DMS53 treated with DMSO at 0.1 percent for 48 hours (cell line): ENCODE measurements around the gene SND1.

Source experiments
- DNase-seq: peaks from one replicate; lab custom pipeline; 2025; ENCODE audit not compliant: unreplicated experiment; lab: John Stamatoyannopoulos, UW

SND1 gene

DNA sequence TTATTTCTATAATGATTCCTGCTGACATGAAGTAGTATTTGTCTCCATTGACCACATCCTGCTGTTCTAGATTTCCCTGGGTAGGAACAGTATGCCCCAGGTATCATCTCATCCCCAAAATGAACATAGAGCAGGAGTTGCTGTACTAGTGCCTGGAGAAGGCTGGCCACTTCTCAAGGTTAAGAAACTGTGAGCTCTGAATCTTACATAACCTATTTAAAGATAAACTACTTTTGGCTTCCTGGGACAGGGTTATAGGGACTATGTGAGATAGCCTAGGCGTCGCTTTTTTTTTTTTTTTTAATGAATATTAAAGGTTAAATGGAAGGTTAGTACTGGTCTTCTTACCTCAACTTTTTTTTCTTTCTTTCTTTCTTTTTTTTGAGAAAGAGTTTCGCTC lies 276.2 kb downstream of the SND1 start:
- DNase-seq, result no peak

DNA sequence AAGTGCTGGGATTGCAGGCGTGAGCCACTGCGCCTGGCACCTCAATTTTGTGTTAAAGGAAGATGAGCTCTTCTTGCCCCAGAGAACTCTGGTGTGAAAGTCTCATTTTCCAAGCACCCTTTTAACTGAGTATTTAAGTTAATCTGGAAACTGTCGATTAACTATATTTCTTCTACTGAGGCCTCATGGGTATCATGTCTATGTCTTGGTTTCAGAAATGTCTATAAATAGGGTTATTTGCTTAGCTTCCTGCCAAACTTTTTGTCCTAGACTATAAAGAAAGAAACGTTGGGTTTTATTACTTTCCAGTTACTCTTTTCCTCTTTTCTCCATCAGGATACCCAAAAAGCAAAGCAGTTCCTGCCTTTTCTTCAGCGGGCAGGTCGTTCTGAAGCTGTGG lies 276.9 kb downstream of the SND1 start:
- DNase-seq, result no peak

DNA sequence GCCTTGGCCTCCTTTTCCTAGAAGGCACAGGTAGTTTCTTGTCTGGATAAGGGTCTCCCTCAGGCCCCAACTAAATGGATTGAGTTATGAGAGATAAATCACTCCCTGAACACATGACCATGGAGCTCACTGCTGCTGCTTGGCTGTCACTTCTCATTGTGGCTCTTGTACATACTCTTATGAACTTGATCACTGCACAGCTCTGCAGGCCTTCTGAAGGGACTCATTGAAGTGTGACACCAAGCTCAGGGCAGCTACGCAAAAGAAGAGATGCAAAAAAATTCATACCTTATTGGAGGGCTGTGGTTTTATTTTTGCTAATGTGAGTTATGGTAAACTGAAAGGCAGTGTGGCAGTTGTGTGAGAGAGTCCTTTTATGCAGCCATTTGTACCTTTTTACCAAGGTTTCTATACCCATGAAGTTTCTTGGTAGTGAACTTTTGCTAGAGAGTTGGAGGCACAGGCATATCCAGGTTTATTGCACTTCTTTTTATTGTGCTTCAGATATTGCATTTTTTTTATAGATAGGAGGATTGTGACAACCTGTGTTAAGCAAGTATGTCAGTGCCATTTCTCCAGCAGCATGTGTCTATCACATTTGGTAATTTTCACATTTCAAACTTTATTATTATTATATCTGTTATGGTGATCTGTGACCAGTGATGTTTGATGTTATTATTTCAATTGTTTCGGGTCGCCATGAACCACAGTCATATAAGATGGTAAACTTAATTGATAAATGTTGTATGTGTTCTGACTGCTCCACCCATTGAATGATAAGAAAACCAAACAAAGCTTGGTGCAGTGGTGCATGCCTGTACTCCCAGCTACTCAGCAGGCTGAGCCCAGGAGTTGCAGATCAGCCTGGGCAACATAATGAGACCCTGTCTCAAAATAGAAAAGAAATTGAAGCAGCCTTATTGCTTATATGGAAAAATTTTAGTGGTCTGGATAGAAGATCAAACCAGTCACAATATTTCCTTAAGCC lies 278.6 kb downstream of the SND1 start:
- DNase-seq, result no peak

DNA sequence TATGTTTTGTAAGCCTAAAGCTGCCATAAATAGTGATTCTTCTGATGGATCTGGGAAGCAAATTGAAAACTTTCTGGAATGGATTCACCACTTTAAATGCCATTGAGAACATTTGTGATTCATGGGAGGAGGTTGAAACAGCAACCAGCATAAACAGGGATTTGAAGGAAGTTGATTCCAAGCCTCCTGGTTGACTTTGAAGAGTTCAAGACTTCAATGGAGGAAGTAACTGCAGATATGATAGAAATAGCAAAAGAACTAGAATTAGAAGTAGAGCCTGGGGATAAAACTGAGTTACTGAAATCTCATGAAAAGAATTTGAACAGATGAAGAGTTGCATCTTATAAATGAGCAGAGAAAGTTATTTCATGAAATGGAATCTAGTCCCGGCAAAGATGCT lies 280.1 kb downstream of the SND1 start:
- no peak for DNase-seq

DNA sequence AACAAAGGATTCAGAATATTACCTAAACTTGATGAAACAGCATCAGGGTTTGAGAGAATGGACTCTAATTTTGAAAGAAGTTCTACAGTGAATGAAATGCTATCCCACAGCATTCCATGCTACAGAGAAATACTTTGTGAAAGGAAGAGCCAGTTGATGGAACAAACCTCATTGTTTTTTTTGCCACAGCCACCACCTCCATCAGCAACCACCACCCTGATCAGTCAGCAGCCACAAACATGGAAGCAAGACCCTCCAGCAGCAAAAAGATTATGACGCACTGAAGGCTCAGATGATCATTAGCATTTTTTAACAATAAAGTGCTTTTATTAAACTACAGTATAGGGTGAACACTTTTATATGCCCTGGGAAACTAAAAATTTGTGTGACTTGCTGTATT lies 280.5 kb downstream of the SND1 start:
- DNase-seq, result no peak

DNA sequence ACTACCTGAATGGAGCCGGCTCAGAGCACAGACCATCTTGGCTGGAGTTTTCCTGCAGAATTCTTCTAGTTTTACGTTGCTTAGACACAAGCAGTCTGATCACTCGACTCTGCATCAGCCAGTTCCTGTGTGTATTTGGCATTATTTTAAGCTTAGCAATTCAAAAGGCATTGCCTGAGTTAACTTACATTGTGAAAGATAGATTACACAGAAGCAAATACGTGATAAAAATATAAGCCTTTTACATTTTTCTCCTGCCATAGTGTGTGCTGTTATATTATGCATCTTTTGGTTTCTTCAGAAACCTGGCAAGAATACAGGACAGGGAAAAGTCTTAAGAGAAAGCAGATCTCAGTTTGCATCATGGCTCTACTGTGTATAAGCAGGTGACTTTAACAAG lies 281.2 kb downstream of the SND1 start:
- DNase-seq, result no peak

DNA sequence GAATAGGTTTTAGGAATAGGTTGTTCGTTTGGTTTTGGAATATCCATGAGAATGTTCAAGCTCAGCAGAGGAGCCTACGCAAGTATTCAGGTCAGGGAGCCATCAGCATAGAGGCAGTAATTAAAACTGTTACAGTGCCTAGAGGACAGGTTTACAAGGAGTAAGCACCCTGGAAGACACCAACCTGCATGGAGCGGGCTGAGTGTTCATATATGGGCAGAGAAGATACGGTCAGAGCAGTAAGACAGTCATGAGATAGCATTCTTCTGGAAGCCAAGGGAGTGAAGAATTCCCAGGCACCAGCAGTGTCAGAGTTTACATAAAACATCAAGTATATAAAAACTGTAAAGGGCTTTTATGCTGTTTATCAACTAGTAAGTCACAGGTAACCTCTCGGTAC lies 282.7 kb downstream of the SND1 start:
- DNase-seq, result no peak

DNA sequence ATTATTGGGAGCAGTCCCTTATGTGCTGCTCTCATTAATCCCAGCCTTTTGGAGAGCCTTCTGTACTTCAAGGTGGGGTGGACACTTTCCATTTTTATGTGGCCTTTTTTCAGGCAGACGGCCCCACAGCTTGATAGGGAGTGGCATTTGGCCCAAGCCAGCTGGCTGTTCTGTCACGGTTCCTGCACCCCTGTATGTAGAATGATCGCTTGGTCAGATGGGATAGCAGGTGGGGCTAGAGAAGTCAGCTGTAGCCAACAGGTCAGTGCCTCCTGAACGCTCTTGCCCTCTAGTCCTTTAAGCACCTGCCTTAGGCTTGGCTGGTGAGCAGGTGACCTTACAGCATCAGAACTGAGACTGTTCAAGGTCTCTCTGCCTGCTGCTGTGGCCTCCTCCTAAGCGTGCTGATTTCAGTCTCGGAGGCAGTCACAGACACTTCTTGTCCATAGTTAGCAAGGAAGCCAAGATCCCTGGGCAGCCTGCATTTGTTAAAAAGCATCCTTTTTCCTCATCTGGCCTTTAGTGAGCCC lies 283.9 kb downstream of the SND1 start:
- DNase-seq, result no peak

DNA sequence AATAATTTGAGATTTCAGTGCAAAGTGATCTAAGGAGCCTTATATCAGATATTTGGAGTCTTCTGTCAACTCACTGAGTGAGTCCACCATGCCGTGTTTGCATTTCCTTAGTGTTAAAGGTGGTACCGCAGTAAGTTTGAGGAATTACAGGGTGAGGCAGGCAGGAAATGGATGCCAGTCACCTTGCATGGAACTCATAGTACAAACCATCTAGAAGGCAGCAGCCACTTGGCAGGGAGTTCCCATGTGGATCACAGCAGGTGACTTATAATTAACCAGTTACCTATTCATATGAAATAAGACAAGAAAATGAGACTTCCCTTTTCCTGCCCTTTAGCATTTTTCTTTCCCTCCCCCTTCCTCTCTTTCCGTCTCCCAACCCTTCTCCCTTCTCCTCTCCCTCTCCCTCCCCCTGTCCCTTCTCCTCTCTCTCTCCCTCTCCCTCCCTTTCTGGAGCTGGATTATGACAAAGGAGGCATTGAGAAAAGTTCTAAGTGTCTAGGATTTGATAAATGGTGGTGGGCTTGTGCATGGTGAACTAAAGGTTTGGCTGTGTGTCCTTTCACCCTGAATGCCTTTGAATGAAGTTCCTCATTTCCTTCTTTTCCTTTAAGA lies 285.2 kb downstream of the SND1 start:
- no peak for DNase-seq

DNA sequence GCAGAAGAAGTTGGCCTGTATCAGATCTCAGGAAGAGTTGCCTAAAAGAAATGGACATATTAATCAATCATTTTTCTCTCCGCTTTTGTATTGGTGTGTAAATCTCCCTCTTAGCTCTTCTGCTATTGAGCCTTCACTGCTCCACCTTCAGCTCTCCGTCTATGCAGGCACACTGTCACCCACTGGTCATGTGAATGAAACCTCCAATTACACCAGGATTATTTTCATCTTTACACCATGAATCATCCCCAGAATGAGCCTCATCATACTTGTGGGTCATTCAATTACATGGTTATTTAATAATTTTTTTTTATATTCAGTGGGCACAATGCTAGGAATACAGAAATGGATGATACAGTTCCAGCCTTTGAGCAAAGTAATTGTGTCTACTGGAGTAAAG lies 286.6 kb downstream of the SND1 start:
- DNase-seq, result no peak

DNA sequence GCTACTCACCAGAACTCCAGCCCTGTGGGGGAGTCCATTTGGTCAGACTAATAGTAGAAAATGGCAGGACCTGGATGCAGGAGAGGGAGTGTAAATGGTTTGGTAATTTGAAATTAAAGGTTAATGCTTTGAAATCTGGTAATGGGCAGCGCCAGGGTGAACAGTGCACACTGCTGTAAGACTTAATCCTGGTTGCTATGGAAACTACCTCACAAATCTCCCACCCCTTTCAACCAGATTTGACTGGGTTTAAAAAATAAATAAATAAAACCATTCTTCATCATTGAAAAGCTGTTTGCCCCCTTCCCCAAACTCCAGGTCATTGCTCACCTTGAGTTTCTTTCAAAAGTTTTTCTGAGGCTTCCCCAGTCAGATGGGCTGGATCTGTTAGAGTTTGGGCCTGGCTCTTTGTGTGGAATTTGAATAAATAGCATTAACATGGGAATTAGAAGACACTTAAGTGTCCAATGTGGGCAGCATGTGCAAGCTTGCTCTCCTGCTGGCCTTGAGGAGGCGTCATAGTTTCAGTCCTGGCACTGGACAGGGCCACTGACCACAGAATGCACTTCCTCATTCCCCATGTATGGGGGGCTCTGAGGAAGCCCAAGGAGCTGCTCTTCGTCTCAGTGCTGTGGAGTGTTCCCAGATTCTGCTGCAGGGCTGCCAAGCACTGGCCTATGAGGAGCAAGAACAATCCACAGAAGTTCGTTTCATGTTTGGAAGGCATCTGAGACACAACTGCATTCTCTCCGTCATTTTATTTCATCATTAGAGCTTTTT lies 288.6 kb downstream of the SND1 start:
- no peak for DNase-seq

DNA sequence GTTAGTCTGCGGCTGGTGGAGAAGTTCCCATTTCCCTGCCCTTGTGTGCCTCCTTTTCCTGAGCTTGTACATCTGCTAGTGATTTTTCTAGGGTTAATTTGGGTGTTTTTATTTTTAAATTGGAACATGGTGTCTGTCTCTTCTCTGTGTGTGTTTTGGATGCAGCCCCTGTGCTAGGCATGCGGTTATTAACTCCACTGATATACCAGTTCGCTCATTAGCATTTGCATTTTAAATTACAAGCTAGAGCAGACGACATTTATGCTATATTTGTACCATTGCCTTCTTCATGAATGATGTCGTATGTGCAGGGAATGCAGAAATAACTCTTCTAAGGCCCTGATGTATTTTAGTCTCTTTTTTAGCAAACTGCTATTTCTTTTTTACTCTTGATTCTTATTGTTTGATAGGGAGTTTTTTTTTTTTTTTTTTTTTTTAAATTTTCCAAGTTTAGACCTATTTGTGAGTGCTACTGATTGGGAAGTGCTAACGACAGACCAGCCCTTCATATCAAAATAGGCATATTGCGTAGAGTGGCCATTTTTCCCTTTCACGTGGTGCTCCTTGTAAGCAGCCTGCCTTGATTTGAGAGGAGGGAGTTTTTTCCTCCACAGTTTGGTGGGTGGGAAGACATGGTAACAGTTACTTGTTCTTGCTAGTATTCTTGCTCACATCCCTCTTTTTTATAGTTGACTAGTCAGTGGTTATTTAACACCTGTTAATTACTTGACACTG lies 289.6 kb downstream of the SND1 start:
- no peak for DNase-seq

DNA sequence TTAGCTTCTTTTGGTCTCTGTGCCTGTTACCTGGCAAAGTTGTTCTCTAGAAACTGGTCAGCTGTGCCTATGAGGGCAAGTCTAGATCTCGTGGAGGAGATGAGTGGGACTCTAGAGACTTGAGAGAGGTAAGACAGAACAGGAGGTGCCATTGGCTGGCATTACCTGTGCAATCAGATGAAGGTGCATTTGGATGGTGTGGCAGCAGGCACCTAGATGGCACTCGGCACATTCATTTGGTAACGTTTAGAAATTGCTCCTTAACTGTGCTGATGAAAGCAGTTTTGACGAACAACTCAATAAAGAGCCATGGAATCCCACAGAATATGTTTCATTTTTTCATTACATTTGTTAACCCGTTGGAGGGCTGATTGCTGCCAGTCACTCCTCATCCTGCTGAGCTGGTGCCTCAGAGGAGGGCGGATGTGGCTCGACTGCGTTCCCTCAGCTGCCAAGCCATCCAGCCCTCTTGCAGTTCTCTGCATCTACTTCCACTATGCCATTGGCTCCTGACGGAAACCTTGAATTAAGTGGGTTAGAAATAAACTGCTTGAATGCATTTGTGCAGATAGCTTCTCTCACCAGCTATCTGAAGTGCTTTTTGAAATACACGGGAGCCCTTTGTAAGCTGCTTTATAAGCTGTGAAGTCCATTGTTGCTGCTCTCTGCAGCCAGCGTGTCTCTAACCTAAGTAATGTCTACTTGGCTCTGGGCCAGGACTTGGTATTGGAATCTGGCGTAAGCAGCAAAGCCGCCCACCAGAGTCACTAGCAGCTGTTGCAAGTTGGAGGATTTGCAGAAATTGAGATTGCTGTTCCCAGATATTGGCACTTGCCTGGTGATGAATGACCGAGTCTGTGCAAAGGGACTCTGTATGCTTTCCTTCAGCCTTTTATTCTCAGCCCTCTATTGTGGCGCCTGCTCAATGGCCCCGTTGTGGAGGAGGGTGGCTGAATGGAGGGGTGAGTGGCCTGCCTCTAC lies 291.8 kb downstream of the SND1 start:
- no peak for DNase-seq

DNA sequence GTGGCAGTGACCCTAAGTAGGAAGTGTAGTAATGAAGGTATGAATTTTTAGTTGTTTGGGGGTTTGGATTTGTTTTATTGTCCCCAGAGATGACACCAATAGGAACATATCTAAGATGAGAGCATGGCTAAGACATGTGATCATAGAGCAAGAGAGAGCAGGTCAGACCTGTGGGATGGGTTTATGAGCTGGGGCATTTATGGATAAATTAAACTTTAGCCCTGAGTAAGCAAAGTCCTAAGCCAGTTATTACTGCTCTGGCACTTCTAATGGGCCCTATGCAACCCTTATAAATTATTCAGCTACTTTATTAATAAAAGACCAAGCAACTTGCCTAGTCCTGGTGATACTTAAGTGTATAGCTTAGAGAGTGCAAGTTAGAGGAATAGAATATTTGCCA lies 294.1 kb downstream of the SND1 start:
- no peak for DNase-seq

DNA sequence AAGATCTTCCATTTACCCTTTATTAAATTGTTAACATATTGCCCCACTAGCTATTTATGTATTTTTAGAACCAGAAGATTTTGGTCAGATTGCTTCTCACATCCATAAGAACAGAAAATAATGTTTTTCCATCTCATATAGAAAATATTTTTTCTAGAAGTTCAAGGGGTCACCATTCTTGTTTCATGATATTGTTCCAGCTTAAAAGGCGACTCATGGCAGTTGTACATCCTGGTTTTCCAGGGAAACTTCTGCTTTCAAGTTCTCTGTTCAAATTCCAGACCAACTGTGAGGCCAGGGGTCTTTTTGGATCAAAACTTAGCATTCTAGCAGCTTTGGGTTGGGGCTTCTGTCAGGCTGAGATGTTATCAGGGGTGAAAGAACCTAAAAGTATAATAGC lies 294.9 kb downstream of the SND1 start:
- no peak for DNase-seq

DNA sequence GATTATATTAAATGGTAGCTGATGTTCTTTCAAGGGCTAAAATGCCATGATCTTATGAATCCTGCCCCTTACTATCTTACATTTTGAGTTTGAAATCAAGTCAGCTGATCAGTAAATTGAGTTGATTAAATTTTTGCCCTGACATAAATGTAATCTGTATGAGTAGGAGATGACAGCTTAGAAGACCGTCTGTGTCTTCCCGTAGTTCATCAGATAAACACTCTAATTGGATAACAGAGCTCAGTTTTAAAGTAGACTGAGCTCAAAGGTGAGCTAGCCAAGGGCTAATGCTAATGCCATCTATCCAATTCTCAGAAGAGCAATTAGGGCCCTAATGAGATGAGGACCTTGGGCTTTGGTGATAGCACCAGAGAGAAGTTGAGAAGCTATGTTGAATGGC lies 296.3 kb downstream of the SND1 start:
- no peak for DNase-seq

DNA sequence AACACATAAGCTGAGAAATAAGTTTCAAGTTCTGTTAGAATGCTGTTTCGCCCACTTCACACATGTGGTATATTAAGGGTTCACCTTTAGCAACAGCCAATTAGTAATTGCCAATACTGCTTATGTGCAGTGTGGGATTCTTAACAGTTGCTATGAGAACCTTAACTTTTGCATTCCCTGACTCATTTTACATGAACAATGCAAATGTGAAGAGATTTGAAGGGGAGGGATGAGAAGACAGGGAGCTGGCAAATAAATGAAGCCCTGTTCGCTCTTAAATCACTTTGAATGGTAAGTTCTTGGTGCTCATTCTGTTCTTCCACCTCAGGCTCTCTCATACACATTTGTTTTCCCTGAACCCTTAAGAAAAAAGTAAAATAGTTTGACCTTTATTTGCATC lies 296.9 kb downstream of the SND1 start:
- no peak for DNase-seq

DNA sequence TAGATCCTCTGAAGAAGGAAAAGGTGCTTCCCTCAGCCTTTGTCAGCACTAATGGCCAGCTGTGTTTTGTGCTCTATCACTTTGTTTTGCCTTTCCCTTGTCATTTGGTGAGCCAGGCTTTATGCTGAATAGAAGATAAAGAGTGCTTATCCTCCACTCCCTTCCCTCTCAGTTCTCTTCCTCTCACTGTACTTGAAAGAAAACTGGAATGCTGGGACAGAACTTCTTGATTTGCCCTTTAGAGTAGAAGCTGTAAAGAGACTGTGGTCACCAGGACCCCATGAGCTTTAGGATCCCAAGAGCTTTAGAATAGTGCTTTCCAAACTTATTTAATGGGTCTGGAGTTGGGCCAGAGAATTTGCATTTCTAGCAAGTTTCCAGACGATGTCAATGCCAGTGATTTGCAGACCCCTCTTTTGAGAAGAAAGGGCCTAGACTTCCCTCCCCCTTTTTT lies 297.8 kb downstream of the SND1 start:
- no peak for DNase-seq

DNA sequence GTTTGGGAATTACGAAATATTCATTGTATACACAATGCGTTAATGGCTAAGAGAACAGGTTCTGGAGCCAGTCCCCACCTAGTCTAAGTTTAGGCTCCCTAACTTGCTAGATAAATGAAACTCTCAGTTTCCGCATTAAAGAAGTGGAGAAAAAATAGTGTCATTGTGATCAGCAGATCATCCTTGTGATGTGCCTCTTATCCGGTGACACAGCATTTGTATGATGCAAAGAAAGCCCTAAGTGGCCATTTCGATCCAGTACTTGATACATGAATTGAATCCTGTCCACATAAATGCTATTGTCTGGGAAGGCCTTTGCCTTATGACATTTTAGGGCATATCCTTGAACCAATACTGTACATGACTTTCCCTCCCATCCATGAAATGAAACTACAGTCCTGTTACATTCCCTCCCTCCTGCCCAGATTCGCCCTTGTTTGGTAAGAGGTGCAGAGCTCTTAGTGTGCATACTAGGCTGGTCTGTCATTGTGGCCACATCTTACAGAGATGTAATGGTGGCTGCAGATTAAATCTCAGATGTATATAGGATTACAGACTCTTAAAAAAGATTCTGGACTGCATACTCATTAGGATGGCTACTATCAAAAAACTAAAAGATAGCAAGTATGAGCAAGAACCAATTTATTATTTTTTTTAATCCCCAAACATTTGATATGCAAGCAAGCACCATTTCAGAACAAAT lies 298.4 kb downstream of the SND1 start:
- DNase-seq, result no peak
